Nephron progenitor cell (in vitro differentiated cells): ENCODE results near the gene COX6B2.

Experiments used
- DNase-seq: peaks from one replicate; pipeline ENCODE4 v3.0.0; 2021
- H3K27ac Mint-ChIP-seq: 2 replicates; pipeline ENCODE4 v1.8.0; 2021; ENCODE audit warnings: mild to moderate bottlenecking, moderate library complexity, mixed read lengths
- H3K27me3 Mint-ChIP-seq: 2 replicates; pipeline ENCODE4 v1.8.0; 2021; ENCODE audit warnings: mild to moderate bottlenecking, low read depth, mixed read lengths; ENCODE audit not compliant: poor library complexity
- H3K36me3 Mint-ChIP-seq: 2 replicates; pipeline ENCODE4 v1.8.0; 2021; ENCODE audit warnings: low read depth, mixed read lengths
- H3K4me1 Mint-ChIP-seq: 2 replicates; pipeline ENCODE4 v1.8.0; 2021; ENCODE audit warnings: mixed read lengths
- H3K4me3 Mint-ChIP-seq: 2 replicates; pipeline ENCODE4 v1.8.0; 2021; ENCODE audit warnings: mild to moderate bottlenecking, moderate library complexity, mixed read lengths
- H3K9me3 Mint-ChIP-seq: 2 replicates; pipeline ENCODE4 v1.8.0; 2021; ENCODE audit warnings: mild to moderate bottlenecking, moderate library complexity, mixed read lengths
- TF ChIP-seq, protein P1 (sequence below): fragments of 200-600 bp; sonication (generic); IDR thresholded peaks from 2 replicates; pipeline ENCODE4 v1.5.0; 2021; ENCODE audit warnings: antibody characterized with exemption

COX6B2 gene

DNA sequence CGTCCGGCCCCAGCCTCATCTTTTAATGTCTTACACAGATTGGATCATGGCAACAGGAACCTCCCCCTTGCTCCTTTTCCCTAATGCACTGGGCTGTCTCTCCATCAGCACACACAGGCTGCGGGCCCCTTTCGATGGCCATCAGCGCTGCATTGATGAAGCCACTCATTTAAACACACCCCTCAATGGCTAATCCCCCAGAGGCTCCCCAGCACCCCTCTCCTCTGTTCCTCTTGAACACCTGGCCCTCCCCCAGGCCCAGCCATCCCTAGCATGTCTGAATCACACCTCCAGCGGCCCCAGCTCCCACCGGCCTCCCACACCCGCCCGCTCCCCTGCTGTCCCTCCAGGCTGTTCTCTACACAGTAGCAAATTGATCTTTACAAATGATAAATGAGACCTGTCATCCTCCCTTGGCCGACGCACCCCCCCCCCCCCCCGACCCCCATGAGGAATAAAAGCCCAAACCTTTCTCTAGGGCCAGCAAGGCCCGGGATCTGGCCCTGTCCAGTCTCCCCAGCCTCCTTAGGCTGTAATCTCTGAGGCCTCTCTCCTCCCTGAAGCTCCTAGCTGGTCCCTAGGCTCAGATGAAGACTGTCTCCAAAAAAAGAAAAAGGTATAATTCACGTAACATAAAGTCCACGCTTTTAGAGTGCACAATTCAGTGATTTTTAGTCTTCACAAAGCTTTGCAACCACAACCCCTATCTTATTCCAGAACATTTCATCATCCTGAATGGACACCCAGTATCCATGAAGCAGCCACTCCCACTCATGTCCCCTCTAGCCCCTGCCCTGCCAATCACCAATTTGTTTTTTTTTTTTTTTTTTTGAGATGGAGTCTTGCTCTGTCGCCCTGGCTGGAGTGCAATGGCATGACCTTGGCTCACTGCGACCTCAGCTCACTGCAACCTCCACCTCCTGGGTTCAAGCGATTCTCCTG is 38.6 kb upstream of the COX6B2 start:
- H3K9me3 Mint-ChIP-seq, result no peaks in the 10 kb centered on the region

DNA sequence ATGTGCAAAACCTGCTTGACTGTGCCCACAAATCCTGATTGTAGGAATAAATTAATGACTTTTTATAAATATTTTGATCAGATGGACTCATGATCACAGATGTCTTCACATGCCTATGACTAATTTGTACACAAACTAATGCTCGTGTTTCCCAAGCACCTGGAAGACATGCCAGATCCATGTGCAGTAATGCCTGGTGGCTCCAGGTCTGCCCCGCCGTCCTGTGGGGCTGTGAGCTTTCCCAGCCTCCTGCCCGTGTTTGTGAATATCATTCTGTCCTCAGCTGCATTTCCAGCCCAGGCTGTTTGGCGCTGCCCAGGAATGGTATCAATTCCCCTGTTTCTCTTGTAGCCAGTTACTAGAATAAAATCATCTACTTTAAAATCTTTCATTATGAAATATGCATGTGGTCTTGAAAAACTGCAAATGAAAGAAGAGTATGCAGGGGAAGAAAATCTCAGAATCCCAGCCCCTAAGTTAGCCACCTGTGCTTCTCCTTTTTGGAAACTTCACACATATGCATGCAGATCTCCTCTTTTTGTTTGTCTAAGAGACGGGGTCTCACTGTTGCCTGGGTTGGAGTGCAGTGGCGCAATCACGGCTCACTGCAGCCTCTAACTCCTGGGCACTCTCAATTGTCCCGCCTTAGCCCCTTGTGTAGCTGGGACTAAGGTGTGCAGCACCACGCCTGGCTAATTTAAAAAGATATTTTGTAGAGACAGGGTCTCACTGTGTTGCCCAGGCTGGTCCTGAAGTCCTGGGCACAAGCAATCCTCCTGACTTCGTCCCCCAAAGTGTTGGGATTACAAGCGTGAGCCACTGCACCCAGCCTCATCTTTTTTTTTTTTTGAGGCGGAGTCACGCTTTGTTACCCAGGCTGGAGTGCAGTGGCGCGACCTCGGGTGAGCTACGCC is 37.4 kb upstream of the COX6B2 start:
- peaks cover 3% of the 10 kb centered on the region for H3K27me3 Mint-ChIP-seq
- H3K9me3 Mint-ChIP-seq, result no peaks in the 10 kb centered on the region
- peaks cover 60% of the 10 kb centered on the region for H3K4me1 Mint-ChIP-seq
- DNase-seq, result no peak
- no peak overlapping the region for H3K4me3 Mint-ChIP-seq
- H3K36me3 Mint-ChIP-seq, result peaks cover 29% of the 10 kb centered on the region
- TF ChIP-seq, protein P1, sequence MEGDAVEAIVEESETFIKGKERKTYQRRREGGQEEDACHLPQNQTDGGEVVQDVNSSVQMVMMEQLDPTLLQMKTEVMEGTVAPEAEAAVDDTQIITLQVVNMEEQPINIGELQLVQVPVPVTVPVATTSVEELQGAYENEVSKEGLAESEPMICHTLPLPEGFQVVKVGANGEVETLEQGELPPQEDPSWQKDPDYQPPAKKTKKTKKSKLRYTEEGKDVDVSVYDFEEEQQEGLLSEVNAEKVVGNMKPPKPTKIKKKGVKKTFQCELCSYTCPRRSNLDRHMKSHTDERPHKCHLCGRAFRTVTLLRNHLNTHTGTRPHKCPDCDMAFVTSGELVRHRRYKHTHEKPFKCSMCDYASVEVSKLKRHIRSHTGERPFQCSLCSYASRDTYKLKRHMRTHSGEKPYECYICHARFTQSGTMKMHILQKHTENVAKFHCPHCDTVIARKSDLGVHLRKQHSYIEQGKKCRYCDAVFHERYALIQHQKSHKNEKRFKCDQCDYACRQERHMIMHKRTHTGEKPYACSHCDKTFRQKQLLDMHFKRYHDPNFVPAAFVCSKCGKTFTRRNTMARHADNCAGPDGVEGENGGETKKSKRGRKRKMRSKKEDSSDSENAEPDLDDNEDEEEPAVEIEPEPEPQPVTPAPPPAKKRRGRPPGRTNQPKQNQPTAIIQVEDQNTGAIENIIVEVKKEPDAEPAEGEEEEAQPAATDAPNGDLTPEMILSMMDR, result no peak
- peak overlapping the region; percentile 44 for H3K27ac Mint-ChIP-seq

More for the DNA sequence above, 38.6 kb upstream of the COX6B2 start:
- peak overlapping the region; percentile 44 for H3K27ac Mint-ChIP-seq
- peak overlapping the region; percentile 47 for H3K4me3 Mint-ChIP-seq
- TF ChIP-seq, protein P1, result no peak
- H3K27me3 Mint-ChIP-seq, result peaks cover 3% of the 10 kb centered on the region
- no peak for DNase-seq
- peaks cover 34% of the 10 kb centered on the region for H3K36me3 Mint-ChIP-seq
- H3K4me1 Mint-ChIP-seq, result peaks cover 49% of the 10 kb centered on the region

DNA sequence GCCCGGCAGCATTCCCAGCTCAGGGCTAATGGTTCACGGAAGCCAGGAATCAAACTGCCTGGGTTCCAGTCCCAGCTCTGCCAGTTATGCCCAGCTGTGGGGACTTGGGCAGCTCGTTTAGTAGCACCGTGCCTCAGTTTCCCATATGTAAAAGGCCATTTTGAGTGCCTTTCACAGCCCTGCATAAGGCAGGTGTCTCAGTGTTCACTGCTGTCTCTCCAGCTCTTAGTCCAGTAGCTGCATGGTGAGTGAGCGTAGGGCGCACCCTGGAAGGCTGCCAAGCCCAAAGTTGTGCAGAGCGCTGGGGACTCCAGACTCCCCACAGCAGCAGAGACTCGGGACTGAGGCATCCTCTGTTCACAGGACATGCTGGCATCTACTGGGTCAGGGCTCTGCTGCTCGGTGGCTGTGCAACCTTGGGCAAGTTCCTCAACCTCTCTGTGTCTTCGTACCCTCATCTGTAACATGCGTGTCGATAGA is 36.7 kb upstream of the COX6B2 start:
- TF ChIP-seq, protein P1, result no peak
- Mint-ChIP-seq H3K4me3 (no peak overlapping the region), H3K27me3 (peaks cover 3% of the 10 kb centered on the region), H3K9me3 (no peaks in the 10 kb centered on the region), H3K27ac (no peak overlapping the region), H3K4me1 (peaks cover 67% of the 10 kb centered on the region), H3K36me3 (peaks cover 35% of the 10 kb centered on the region)
- DNase-seq, result no peak

DNA sequence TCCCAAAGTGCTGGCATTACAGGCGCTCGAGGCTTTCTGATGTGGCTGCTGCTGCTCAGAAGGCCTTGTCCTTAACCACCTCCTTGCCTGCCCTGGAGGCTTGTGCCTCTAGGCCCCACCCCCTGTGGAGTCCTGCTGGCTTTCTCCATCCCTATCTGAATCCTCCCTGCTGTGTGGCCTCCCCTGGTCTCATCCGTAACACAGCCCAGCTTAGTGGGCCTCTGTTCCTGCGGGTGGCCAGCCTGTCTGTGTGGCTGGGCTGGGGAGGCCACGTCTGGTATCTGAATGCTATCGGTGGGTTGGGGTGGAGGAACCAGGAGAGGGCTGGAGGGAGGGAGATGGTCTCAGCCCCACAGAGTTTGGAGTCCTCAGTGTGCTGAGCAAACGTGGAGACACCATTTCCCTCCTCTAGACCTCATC is 36.0 kb upstream of the COX6B2 start:
- Mint-ChIP-seq H3K27me3 (peaks cover 3% of the 10 kb centered on the region), H3K27ac (no peak overlapping the region), H3K9me3 (no peaks in the 10 kb centered on the region), H3K4me1 (peaks cover 72% of the 10 kb centered on the region), H3K36me3 (peaks cover 35% of the 10 kb centered on the region), H3K4me3 (no peak overlapping the region)
- DNase-seq, result no peak
- TF ChIP-seq, protein P1, result no peak

DNA sequence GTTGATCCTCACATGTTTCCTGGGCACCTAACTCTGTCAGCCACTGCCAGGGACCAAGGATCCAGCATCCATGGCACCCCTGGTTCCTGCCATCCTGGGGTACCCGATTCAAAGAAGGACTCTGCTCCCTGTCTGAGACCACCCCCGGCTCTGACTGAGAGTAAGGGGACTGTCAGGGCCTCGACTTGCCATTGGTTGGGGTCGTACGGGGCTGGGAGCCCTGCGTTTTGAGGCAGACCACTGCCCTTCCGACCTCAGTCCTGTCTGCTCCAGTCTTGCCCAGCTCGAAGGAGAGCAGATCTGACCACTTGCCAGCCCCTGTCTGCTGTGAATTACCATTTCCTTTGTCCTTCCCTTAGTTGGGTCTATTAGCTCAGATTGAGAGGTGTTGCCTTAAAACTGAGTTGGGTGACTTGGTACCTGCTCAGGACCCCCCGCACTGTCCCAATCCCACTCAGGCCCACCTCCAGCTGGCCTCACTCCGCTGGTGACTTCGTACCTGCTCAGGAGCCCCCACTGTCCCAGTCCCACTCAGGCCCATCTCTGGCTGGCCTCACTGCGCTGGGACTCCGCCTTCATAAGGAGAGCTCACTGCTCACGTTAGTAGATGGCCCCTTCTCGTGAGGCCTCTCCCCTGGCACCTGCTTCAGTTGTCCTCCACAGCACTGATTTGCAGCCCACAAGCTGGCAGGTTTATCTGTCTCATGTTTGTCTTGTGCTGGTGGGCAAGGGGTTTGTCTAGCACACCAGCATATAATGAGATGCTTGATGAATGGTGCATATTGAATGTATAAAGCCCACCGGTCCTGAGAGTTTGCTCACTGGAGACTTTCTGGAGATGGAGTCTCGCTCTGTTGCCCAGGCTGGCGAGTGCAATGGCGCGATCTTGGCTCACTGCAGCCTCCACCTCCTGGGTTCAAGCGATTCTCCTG is 35.1 kb upstream of the COX6B2 start:
- H3K27me3 Mint-ChIP-seq, result peaks cover 3% of the 10 kb centered on the region
- H3K9me3 Mint-ChIP-seq, result no peaks in the 10 kb centered on the region
- H3K4me3 Mint-ChIP-seq, result peak overlapping the region; percentile 38
- H3K27ac Mint-ChIP-seq, result peak overlapping the region; percentile 77
- TF ChIP-seq, protein P1, result no peak
- peaks cover 78% of the 10 kb centered on the region for H3K4me1 Mint-ChIP-seq
- H3K36me3 Mint-ChIP-seq, result peaks cover 35% of the 10 kb centered on the region
- no peak for DNase-seq
